Astrocyte of the spinal cord (primary cell): ENCODE results near the gene SETD5.

Experiments
- DNase-seq: peaks from one replicate; pipeline ENCODE4 v3.0.0; 2011; ENCODE audit warnings: low read depth, low spot score
- H3K4me3 ChIP-seq: 2 replicates; pipeline ENCODE4 v1.5.1; 2011; ENCODE audit warnings: low read depth, mild to moderate bottlenecking, low read length, moderate library complexity
- in situ Hi-C: cut with HindIII; loops from 2 replicates; pipeline ENCODE4 v1.10.0; 2017; ENCODE audit warnings: low sequenced_read_pairs
- TF ChIP-seq, protein P1 (sequence below): IDR thresholded peaks from 2 replicates; pipeline ENCODE4 v1.5.1; 2012; ENCODE audit warnings: low read depth, mild to moderate bottlenecking, low read length, inconsistent platforms

The SETD5 gene

DNA sequence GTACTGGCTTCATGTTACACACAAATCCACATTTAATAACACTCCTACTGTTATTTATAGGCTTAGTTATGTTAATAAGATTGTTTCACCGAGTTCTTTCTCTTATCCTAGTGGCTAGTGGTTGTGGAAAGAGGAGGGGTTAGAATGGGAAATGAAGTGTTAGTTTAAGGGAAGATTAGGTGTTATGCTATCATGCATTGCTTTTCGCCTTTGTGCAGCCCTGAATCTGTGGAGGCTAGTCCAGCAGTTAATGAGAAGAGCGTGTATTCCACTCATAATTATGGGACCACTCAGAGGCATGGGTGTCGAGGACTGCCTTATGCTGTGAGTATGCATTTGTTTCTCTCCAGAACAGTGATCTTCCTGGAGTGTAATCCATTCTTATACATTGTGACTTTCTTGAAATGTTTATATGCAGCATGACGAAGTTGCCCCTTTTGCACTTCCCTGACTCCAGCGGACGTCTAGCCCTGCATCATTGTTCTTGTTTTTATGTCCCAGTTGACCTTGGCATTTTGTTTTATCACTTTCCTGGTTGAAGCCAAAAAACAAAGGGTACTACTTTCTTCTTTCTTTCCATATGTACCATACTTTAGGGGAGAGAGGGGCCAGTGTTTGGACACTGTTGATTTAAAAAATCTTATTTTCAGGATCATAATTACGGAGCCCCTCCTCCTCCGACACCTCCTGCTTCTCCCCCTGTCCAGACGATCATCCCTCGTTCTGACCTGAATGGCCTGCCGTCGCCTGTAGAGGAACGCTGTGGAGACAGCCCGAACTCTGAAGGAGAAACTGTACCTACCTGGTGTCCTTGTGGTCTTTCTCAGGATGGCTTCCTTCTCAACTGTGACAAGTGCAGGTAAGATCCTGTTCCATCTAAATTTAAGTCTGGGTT lies 36.5 kb downstream of the SETD5 start:
- in situ Hi-C loops: no loop called here
- no peak overlapping the region for H3K4me3 ChIP-seq
- TF ChIP-seq, protein P1, sequence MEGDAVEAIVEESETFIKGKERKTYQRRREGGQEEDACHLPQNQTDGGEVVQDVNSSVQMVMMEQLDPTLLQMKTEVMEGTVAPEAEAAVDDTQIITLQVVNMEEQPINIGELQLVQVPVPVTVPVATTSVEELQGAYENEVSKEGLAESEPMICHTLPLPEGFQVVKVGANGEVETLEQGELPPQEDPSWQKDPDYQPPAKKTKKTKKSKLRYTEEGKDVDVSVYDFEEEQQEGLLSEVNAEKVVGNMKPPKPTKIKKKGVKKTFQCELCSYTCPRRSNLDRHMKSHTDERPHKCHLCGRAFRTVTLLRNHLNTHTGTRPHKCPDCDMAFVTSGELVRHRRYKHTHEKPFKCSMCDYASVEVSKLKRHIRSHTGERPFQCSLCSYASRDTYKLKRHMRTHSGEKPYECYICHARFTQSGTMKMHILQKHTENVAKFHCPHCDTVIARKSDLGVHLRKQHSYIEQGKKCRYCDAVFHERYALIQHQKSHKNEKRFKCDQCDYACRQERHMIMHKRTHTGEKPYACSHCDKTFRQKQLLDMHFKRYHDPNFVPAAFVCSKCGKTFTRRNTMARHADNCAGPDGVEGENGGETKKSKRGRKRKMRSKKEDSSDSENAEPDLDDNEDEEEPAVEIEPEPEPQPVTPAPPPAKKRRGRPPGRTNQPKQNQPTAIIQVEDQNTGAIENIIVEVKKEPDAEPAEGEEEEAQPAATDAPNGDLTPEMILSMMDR: no peak
- no peak for DNase-seq

DNA sequence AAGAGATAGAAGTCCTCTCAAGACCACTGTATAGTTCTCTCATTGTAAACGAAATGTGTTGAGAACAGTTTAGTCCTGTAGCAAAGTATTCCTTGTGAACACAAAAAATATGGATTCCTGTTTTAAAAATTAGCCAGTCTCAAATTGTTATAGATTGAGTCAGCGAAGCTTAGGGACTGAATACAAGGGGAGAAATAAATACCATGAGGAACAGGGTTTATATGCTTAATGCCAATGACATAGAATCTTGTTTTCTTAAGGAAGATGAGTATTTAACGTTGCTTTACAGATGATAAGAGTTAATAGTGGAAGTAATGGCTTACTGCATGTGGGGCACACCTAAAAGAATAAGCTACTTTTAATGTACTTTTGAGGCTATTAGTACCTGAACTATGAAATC lies 37.9 kb downstream of the SETD5 start:
- DNase-seq: no peak
- TF ChIP-seq, protein P1: no peak
- in situ Hi-C loops: no loop called here
- no peak overlapping the region for H3K4me3 ChIP-seq

DNA sequence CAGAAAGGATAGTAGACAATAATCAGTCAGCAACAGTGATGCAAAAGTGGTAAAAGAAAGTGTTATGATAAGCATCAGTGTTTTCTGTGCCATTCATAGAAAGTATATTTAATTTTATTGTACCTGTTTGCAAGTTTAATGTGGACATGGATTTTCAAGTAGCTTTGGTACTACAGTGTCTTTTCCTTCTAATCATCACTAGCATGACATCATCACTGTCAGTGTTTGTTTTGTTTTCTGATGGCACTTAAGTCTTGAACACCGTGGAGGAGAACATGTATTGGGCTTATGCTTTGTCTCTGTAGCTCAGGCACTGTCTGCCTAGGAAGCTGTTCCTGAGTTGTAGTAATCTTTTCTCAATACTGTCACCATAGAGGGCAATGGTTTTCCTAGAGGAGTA lies 41.9 kb downstream of the SETD5 start:
- no peak for DNase-seq
- TF ChIP-seq, protein P1: no peak
- H3K4me3 ChIP-seq: no peak overlapping the region
- in situ Hi-C loops: no loop called here

DNA sequence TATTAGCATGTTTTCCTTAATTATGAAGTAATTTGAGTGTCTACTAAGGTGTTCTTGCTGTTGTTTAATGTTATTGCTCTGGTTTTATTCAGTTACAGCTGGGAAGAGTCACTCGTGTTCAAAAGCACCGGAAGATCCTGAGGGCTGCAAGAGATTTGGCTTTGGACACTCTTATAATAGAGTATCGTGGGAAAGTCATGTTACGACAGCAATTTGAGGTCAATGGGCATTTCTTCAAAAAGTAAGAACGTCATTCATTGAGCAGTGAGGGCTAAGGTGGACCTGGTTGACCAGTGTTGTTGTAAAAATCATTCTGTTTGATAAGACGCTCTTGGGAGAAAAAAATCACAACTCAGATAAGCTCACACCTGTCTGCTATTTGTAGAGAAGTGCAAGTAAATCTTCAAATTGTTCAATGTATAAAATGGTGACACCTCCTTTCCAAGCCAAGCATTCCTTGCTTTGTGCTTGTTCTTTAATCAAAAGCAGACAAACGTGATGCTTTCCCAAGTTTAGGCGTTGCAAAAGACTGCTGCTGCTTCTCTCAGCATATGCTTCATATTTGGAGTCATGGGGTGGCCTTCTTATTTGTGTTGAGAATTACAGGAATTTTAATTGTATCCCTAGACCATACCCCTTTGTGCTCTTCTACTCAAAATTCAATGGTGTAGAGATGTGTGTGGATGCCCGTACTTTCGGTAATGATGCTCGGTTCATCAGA lies 44.2 kb downstream of the SETD5 start:
- no peak overlapping the region for H3K4me3 ChIP-seq
- DNase-seq: no peak
- TF ChIP-seq, protein P1: no peak
- in situ Hi-C loops: no loop called here

DNA sequence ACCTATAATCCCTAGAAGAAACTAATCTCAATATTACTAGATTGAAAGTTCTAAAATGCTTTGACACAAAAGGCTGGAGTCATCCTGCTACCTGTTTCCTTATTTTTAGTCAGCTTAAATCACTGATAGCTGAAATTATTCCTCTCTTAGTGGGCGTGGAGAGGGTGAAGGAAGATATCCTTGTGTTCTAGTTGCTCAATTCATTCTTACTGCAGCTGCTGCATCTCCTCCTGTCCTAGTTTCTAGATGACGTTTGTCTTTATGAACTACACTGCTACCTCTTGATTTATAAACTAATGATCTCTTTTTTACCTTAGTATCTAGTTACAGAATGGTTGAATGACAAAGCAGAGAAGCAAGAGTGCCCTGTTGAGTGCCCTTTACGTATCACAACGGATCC lies 50.7 kb downstream of the SETD5 start:
- TF ChIP-seq, protein P1: no peak
- no peak for DNase-seq
- in situ Hi-C loops: no loop called here
- H3K4me3 ChIP-seq: no peak overlapping the region

DNA sequence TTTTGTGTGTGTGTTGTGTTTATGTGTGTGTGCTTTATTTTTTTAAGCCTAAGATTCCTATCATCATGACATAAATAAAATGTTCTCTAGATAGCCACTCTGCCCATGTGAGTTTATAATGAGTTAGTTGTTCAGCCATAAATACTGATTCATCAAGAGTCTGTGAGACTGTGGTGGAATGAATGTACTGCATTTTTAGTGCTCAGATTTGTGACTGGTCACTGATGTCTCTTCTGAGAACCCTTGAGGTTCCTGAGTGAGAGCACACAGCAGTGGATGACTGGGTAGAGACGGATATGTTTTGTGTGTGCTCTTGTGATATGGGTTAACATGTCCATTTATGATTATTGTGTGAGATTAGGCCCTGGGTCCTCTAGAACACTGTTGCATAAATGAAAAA lies 51.2 kb downstream of the SETD5 start:
- TF ChIP-seq, protein P1: no peak
- in situ Hi-C loops: no loop called here
- H3K4me3 ChIP-seq: no peak overlapping the region
- DNase-seq: no peak
